HS-5 (cell line): ENCODE measurements around the gene GNL2.

Experiments used
- DNase-seq: peaks from one replicate; pipeline ENCODE4 v3.0.0-alpha.2; 2012; ENCODE audit warnings: low read depth

Gene GNL2

GRCh38 chr1:37595440-37596181 lies at the start of gene GNL2:
GNL2 (minus strand) TSS chr1:37595937; CDS start chr1:37595822, 115 bp downstream.
- DNase-seq: peak; percentile 83

- DNase-seq: no peak
These were observed 45.3 kb upstream of the GNL2 start for GRCh38 chr1:37641059-37641458.

- DNase-seq: no peak
These were observed 40.7 kb upstream of the GNL2 start for GRCh38 chr1:37636435-37636834.

- no peak for DNase-seq
These were observed 39.5 kb upstream of the GNL2 start for GRCh38 chr1:37634992-37635902.

GRCh38 chr1:37634244-37634991 lies 38.7 kb upstream of the GNL2 start, which contains the start of gene RSPO1:
RSPO1 (minus strand) TSS chr1:37634892; CDS start chr1:37629661, 5,231 bp downstream.
- no peak for DNase-seq

GRCh38 chr1:37633938-37634243 lies 38.2 kb upstream of the GNL2 start:
- DNase-seq: no peak

- no peak for DNase-seq
These were observed 37.6 kb upstream of the GNL2 start for GRCh38 chr1:37633040-37633937.

GRCh38 chr1:37631036-37631435 lies 35.3 kb upstream of the GNL2 start:
- no peak for DNase-seq

- no peak for DNase-seq
These were observed 34.8 kb upstream of the GNL2 start for GRCh38 chr1:37630426-37631028.

GRCh38 chr1:37629726-37630425 lies 34.1 kb upstream of the GNL2 start:
- DNase-seq: no peak

- no peak for DNase-seq
These were observed 33.3 kb upstream of the GNL2 start for GRCh38 chr1:37629008-37629407.

GRCh38 chr1:37628026-37628556 lies 32.4 kb upstream of the GNL2 start:
- DNase-seq: no peak

GRCh38 chr1:37622131-37622530 lies 26.4 kb upstream of the GNL2 start:
- DNase-seq: no peak

GRCh38 chr1:37621326-37621870 lies 25.7 kb upstream of the GNL2 start:
- no peak for DNase-seq

GRCh38 chr1:37620707-37621106 lies 25.0 kb upstream of the GNL2 start:
- DNase-seq: no peak

- DNase-seq: no peak
These were observed 20.6 kb upstream of the GNL2 start for GRCh38 chr1:37616330-37616729.

GRCh38 chr1:37614105-37614504 lies 18.4 kb upstream of the GNL2 start:
- DNase-seq: no peak

- DNase-seq: no peak
These were observed 16.4 kb upstream of the GNL2 start for GRCh38 chr1:37612186-37612585.

- DNase-seq: no peak
These were observed 14.3 kb upstream of the GNL2 start for GRCh38 chr1:37609994-37610393.

GRCh38 chr1:37609002-37609401 lies 13.3 kb upstream of the GNL2 start:
- no peak for DNase-seq
